Endothelial cell of umbilical vein (primary cell): ENCODE data around the gene RPP25. TPM values are rescaled to one million over a fixed set of nuclear protein-coding genes. Genes with fewer than 3 reads are reported as not detected.

Experiments
- BruUV-seq: library from RNA; stranded (reverse); fragments of 400-500 nt; replicated peaks from 2 replicates; lab custom pipeline; 2021; lab: Mats Ljungman, UMichigan
- CTCF ChIA-PET: fragments of 300-600, 350-600 bp; sonication (Branson Sonifier 250); formaldehyde crosslinking; loops from one replicate; lab custom pipeline; 2021; ENCODE audit warnings: antibody characterized with exemption, inconsistent platforms; lab: Charles Lee
- POLR2A ChIA-PET: fragments of 300-600, 350-600 bp; sonication (Branson Sonifier 250); formaldehyde crosslinking; loops from one replicate; lab custom pipeline; 2021; ENCODE audit warnings: antibody characterized with exemption, inconsistent platforms; lab: Charles Lee
- DNase-seq: peaks from one replicate; pipeline ENCODE4 v3.0.0-alpha.2; 2011; ENCODE audit warnings: low read depth, low spot score
- FAIRE-seq: peaks from 2 replicates; lab custom pipeline; 2011; peaks lifted over from hg19 to GRCh38; lab: Jason Lieb, UNC
- H2AFZ ChIP-seq: 2 replicates; pipeline ENCODE4 v1.6.0; 2012; ENCODE audit warnings: low read depth, low read length, control low read depth, inconsistent platforms
- H3K27ac ChIP-seq: 2 replicates; pipeline ENCODE4 v1.5.1; 2011; ENCODE audit warnings: low read depth, mild to moderate bottlenecking, control low read depth, low read length, moderate library complexity; ENCODE audit not compliant: insufficient read depth
- H3K27me3 ChIP-seq, 2 experiments: 2 replicates each; pipeline versions ENCODE4 v1.6.0 to v1.6.1; 2011; ENCODE audit warnings: low read length in 2 of 2, mixed read lengths in 1 of 2; ENCODE audit not compliant: control insufficient read depth in 2 of 2, insufficient read depth in 2 of 2
- H3K36me3 ChIP-seq, 2 experiments: 2 replicates in 1 of 2; 3 replicates in 1 of 2; pipeline ENCODE4 v1.5.1; 2011; ENCODE audit warnings: low read length in 2 of 2, mild to moderate bottlenecking in 1 of 2, moderate library complexity in 1 of 2; ENCODE audit not compliant: control insufficient read depth in 2 of 2, insufficient read depth in 2 of 2; ENCODE audit errors: extremely low read depth in 1 of 2
- H3K4me1 ChIP-seq: 3 replicates; pipeline ENCODE4 v1.5.1; 2011; ENCODE audit warnings: mild to moderate bottlenecking, low read length; ENCODE audit not compliant: control insufficient read depth, insufficient read depth; ENCODE audit errors: extremely low read depth
- H3K4me2 ChIP-seq: 2 replicates; pipeline ENCODE4 v1.6.1; 2011; ENCODE audit warnings: low read length, control low read depth, mixed read lengths; ENCODE audit not compliant: insufficient read depth
- H3K4me3 ChIP-seq, 3 experiments: fragments of 200-600 bp in 1 of 3; sonication (generic), shearing (Covaris generic) in 1 of 3; replicated peaks in 1 of 3; 2 replicates each; pipeline ENCODE4 v1.5.1; 2011 to 2016; ENCODE audit warnings: control low read depth in 3 of 3, low read length in 3 of 3, mild to moderate bottlenecking in 2 of 3, inconsistent platforms in 1 of 3, low read depth in 1 of 3, moderate library complexity in 1 of 3; ENCODE audit not compliant: insufficient read depth in 1 of 3
- H3K79me2 ChIP-seq: 2 replicates; pipeline ENCODE4 v1.6.0; 2012; ENCODE audit warnings: low read length, inconsistent platforms; ENCODE audit not compliant: control insufficient read depth, insufficient read depth
- H3K9ac ChIP-seq: replicated peaks from 2 replicates; pipeline ENCODE3; 2011; ENCODE audit warnings: low read length, control low read depth; ENCODE audit not compliant: insufficient read depth; ENCODE audit errors: extremely low read depth
- H3K9me1 ChIP-seq: replicated peaks from 3 replicates; pipeline ENCODE4 v1.6.0; 2011; ENCODE audit warnings: mild to moderate bottlenecking, low read length; ENCODE audit not compliant: control insufficient read depth, insufficient read depth; ENCODE audit errors: extremely low read depth
- H3K9me3 ChIP-seq: replicated peaks from 2 replicates; pipeline ENCODE4 v1.5.1; 2012; ENCODE audit warnings: low read length, inconsistent platforms; ENCODE audit not compliant: control insufficient read depth, insufficient read depth
- H4K20me1 ChIP-seq: replicated peaks from 2 replicates; pipeline ENCODE3; 2011; ENCODE audit warnings: mild to moderate bottlenecking, low read length; ENCODE audit not compliant: control insufficient read depth, insufficient read depth; ENCODE audit errors: extremely low read depth
- CTCF ChIP-seq, 2 donors: IDR thresholded peaks; 1 replicate in 1 of 2; 2 replicates in 1 of 2; pipeline ENCODE4 v1.5.1; 2011; ENCODE audit warnings: low read length in 2 of 2, mild to moderate bottlenecking in 2 of 2, moderate library complexity in 2 of 2, control low read depth in 1 of 2, inconsistent platforms in 1 of 2, low read depth in 1 of 2; ENCODE audit not compliant: insufficient read depth in 1 of 2; ENCODE audit errors: extremely low read depth in 1 of 2
- EZH2 ChIP-seq: IDR thresholded peaks from 2 replicates; pipeline ENCODE4 v1.6.1; 2012; ENCODE audit warnings: borderline replicate concordance, low read depth, mild to moderate bottlenecking, moderate library complexity, low read length, inconsistent platforms; ENCODE audit not compliant: severe bottlenecking
- FOS ChIP-seq: IDR thresholded peaks from 2 replicates; pipeline ENCODE4 v1.6.1; 2011; ENCODE audit warnings: mild to moderate bottlenecking, low read length, moderate library complexity, borderline replicate concordance; ENCODE audit not compliant: insufficient read depth
- GATA2 ChIP-seq: IDR thresholded peaks from 2 replicates; pipeline ENCODE4 v1.7.0; 2011; ENCODE audit warnings: low read depth, mild to moderate bottlenecking, moderate library complexity, mixed read lengths, low read length; ENCODE audit not compliant: insufficient read length, insufficient read depth
- JUN ChIP-seq: IDR thresholded peaks from 2 replicates; pipeline ENCODE4 v1.6.1; 2011; ENCODE audit warnings: borderline replicate concordance, low read depth; ENCODE audit not compliant: insufficient read length, insufficient read depth
- MAX ChIP-seq: IDR thresholded peaks from 2 replicates; pipeline ENCODE4 v1.6.1; 2011; ENCODE audit not compliant: insufficient read depth, insufficient read length
- MYC ChIP-seq: IDR thresholded peaks from one replicate; pipeline ENCODE4 v1.6.1; 2011; ENCODE audit warnings: mild to moderate bottlenecking, low read depth, low read length
- POLR2A ChIP-seq: IDR thresholded peaks from 2 replicates; pipeline ENCODE4 v1.6.1; 2012; ENCODE audit warnings: low read depth, mild to moderate bottlenecking, control low read depth, low read length
- POLR2AphosphoS5 ChIP-seq: IDR thresholded peaks from 2 replicates; pipeline ENCODE4 v1.6.1; 2012; ENCODE audit warnings: low read depth, mild to moderate bottlenecking, control low read depth, low read length, moderate library complexity; ENCODE audit not compliant: insufficient read depth
- dilution Hi-C: fragments of 300-500 bp; cut with MboI; formaldehyde crosslinking; loops from one replicate; pipeline ENCODE4 v1.15.0; 2019; ENCODE audit warnings: low sequenced_read_pairs; ENCODE audit not compliant: extremely low pct_ligation_motif_present
- intact Hi-C: fragments of 100-400 bp; cut with micrococcal nuclease; formaldehyde crosslinking; loops from one replicate; pipeline ENCODE4 v1.10.0; 2022
- polyA plus RNA-seq, 4 experiments: library from polyadenylated mRNA; depleted of rRNA in 3 of 4; stranded (reverse) in 3 of 4; unstranded in 1 of 4; fragments of >200 nt; gene quantifications; 2 replicates each; pipeline versions ENCODE4 v1.2.1 to v1.2.3, GENCODE V29; 2011 to 2012; ENCODE audit warnings: missing spikeins in 1 of 4
- total RNA-seq: library from RNA; stranded (reverse); gene quantifications from 2 replicates; pipeline ENCODE4 v1.2.3, GENCODE V29; 2021

The RPP25 gene
- total and polyA plus RNA-seq, 2 donors (not counting 3 experiments of a cell fraction or from before 2014, with no cell fraction given) = 10.1 to 13.8 TPM

GRCh38 chr15:74913041-74913440, 43.5 kb downstream of the RPP25 start:
- intact Hi-C loops = no loop called here
- Histone ChIP-seq H2AFZ (no peak overlapping the region), H3K4me3 (no peak overlapping the region), H3K9ac (no peak overlapping the region), H3K9me3 (no peaks in the 10 kb centered on the region), H3K27me3 (no peaks in the 10 kb centered on the region), H4K20me1 (no peaks in the 10 kb centered on the region), H3K79me2 (no peaks in the 10 kb centered on the region), H3K27ac (no peak overlapping the region), H3K36me3 (peaks cover 3 to 9% of the 10 kb centered on the region in 2 experiments), H3K4me2 (no peak overlapping the region), H3K4me1 (no peaks in the 10 kb centered on the region), H3K9me1 (no peaks in the 10 kb centered on the region)
- ChIA-PET POLR2A (no interaction called here), CTCF (interaction anchor here (0.7 to 6.9 kb wide), 2 partner anchors 12 to 144 kb away, joined by 3 to 35 read pairs; no protein-coding TSS in a partner anchor)
- no peak for FAIRE-seq
- dilution Hi-C loops = no loop called here
- no peak for DNase-seq
- no peak for TF ChIP-seq MYC
- no peak for TF ChIP-seq EZH2
- no peak for TF ChIP-seq POLR2AphosphoS5
- TF ChIP-seq FOS = no peak
- TF ChIP-seq JUN = no peak
- no peak for TF ChIP-seq MAX
- TF ChIP-seq POLR2A = no peak
- no peak for TF ChIP-seq GATA2
- TF ChIP-seq CTCF (IDR thresholded peaks at IDR 0.05; ENCODE audit: extremely low read depth in 1 of 2, insufficient read depth in 1 of 2, low read depth in 1 of 2, low read length in 2 of 2) = no peak
- BruUV-seq = no TSS peak
